ENCODE results near the gene EPS8L3. TPM values are rescaled to one million over a fixed set of nuclear protein-coding genes. Genes with fewer than 3 reads are reported as not detected.
A peak's percentile ranks its signal among the peaks of the same experiment; 100 is the strongest.

EPS8L3 gene
- polyA plus RNA-seq, 1 of the 3 experiments (the other 2 are of a cell fraction), result not detected

GRCh38 chr1:109790735-109791494, 27.2 kb upstream of the EPS8L3 start:
- Histone ChIP-seq H3K9ac (no peak overlapping the region), H3K9me2 (no peaks in the 10 kb centered on the region), H2AFZ (ENCODE audit: low read depth) (peak overlapping the region; percentile 50), H3K4me1 (ENCODE audit: control insufficient read depth in 1 of 2, insufficient read depth in 2 of 2, low read depth in 1 of 2, low read length in 1 of 2) (peaks cover 37 to 57% of the 10 kb centered on the region in 2 experiments), H3K36me3 (replicated peaks in 1 of 2; ENCODE audit: control insufficient read depth in 1 of 2, insufficient read depth in 2 of 2, low read length in 1 of 2) (no peaks in the 10 kb centered on the region), H3K27me3 (ENCODE audit: insufficient read depth) (no peaks in the 10 kb centered on the region), H3K79me2 (ENCODE audit: insufficient read depth) (no peaks in the 10 kb centered on the region), H3F3A (replicated peaks; ENCODE audit: insufficient read depth) (peaks cover 11% of the 10 kb centered on the region), H3K9me3 (no peaks in the 10 kb centered on the region), H3K4me3 (ENCODE audit: low read depth in 2 of 2, low read length in 1 of 2) (no peak overlapping the region), H3K27ac (ENCODE audit: low read depth in 2 of 2, low read length in 1 of 2) (no peak overlapping the region), H3K4me2 (no peak overlapping the region), H4K20me1 (ENCODE audit: insufficient read depth) (no peaks in the 10 kb centered on the region)
- WGBS (ENCODE audit: low lambda C conversion rate), result 89% methylated on average over 9 of the region's 12 CpGs
- ChIA-PET CTCF (interaction anchor here (0.7 to 27.7 kb wide), 5 partner anchors 14 to 326 kb away, joined by 3 to 822 read pairs (median 6); partner anchors contain the start of gene AHCYL1), POLR2A (no interaction called here)
- TF ChIP-seq TAF1 (IDR thresholded peaks at IDR 0.05; ENCODE audit: borderline replicate concordance, low read depth, low read length) (no peak), RXRA (IDR thresholded peaks at IDR 0.05; ENCODE audit: borderline replicate concordance, low read depth) (no peak), CTCF (IDR thresholded peaks at IDR 0.05) (peak; percentile 38; the same call in 1 of the 2 replicates)
- no peak for DNase-seq

- Histone ChIP-seq H3K27me3 (ENCODE audit: insufficient read depth) (no peaks in the 10 kb centered on the region), H3K9me2 (no peaks in the 10 kb centered on the region), H3K79me2 (ENCODE audit: insufficient read depth) (no peaks in the 10 kb centered on the region), H2AFZ (ENCODE audit: low read depth) (peak overlapping the region; percentile 50; the same call in 1 of the 2 replicates), H3K27ac (ENCODE audit: low read depth in 2 of 2, low read length in 1 of 2) (no peak overlapping the region), H3F3A (replicated peaks; ENCODE audit: insufficient read depth) (peaks cover 11% of the 10 kb centered on the region), H3K4me3 (ENCODE audit: low read depth in 2 of 2, low read length in 1 of 2) (no peak overlapping the region), H4K20me1 (ENCODE audit: insufficient read depth) (no peaks in the 10 kb centered on the region), H3K9ac (no peak overlapping the region), H3K4me1 (ENCODE audit: control insufficient read depth in 1 of 2, insufficient read depth in 2 of 2, low read depth in 1 of 2, low read length in 1 of 2) (peaks cover 37 to 62% of the 10 kb centered on the region in 2 experiments), H3K4me2 (no peak overlapping the region), H3K9me3 (no peaks in the 10 kb centered on the region), H3K36me3 (replicated peaks in 1 of 2; ENCODE audit: control insufficient read depth in 1 of 2, insufficient read depth in 2 of 2, low read length in 1 of 2) (no peaks in the 10 kb centered on the region)
- no peak for DNase-seq
- ChIA-PET CTCF (interaction anchor here (0.7 to 27.7 kb wide), 3 partner anchors 13 to 260 kb away, joined by 3 to 822 read pairs (median 147); partner anchors contain the start of gene AHCYL1), POLR2A (no interaction called here)
- no peak for TF ChIP-seq TAF1 (IDR thresholded peaks at IDR 0.05; ENCODE audit: borderline replicate concordance, low read depth, low read length)
- TF ChIP-seq POLR2AphosphoS5 (IDR thresholded peaks at IDR 0.05; ENCODE audit: low read depth, low read length), result no peak
- no peak for TF ChIP-seq JUND (IDR thresholded peaks at IDR 0.05)
- TF ChIP-seq ZBTB33 (IDR thresholded peaks at IDR 0.05; ENCODE audit: borderline replicate concordance, low read depth), result no peak
- TF ChIP-seq MEF2A (IDR thresholded peaks at IDR 0.05; ENCODE audit: borderline replicate concordance, low read depth), result no peak
- no peak for TF ChIP-seq GATA2 (CRISPR knock-in tag; IDR thresholded peaks at IDR 0.05)
- no peak for TF ChIP-seq USF1 (IDR thresholded peaks at IDR 0.05; ENCODE audit: borderline replicate concordance, low read depth)
- TF ChIP-seq RFX5 (IDR thresholded peaks at IDR 0.05; ENCODE audit: low read length), result no peak
- TF ChIP-seq IRF3 (IDR thresholded peaks at IDR 0.05; ENCODE audit: low read depth, low read length), result no peak
- no peak for TF ChIP-seq SMC3 (IDR thresholded peaks at IDR 0.05; ENCODE audit: low read depth, low read length)
- TF ChIP-seq RAD21 (IDR thresholded peaks at IDR 0.05; ENCODE audit: low read length), result no peak
- WGBS (ENCODE audit: low lambda C conversion rate), result 88% methylated on average over 2 of the region's 2 CpGs
Measured at GRCh38 chr1:109790329-109790728, 26.6 kb upstream of the EPS8L3 start.
